ENCODE results near the gene TMEM44.

TMEM44 gene

GRCh38 chr3:194574639-194575483 is 58.4 kb downstream of the TMEM44 start:
- peak overlapping the region; percentile 95 for H3K27ac ChIP-seq (ENCODE audit: low read depth, low read length)

GRCh38 chr3:194573680-194574437 is 59.4 kb downstream of the TMEM44 start:
- H3K9me3 ChIP-seq (ENCODE audit: control insufficient read depth in 5 of 5, low read length in 5 of 5): peaks cover 0 to 5% (median 0%) of the 10 kb centered on the region in 5 donors
- peaks cover 27 to 61% (median 38%) of the 10 kb centered on the region in 5 donors for H3K4me1 ChIP-seq (ENCODE audit: control insufficient read depth in 5 of 5, insufficient read depth in 5 of 5, low read length in 5 of 5)
- no peaks in the 10 kb centered on the region for H3K36me3 ChIP-seq (ENCODE audit: control insufficient read depth in 5 of 5, insufficient read depth in 5 of 5, low read length in 5 of 5)
- H3K4me3 ChIP-seq (ENCODE audit: low read depth in 1 of 5, low read length in 5 of 5): peak overlapping the region in 1 of 5 donors; percentile 6
- H3K27me3 ChIP-seq (ENCODE audit: control insufficient read depth in 5 of 5, insufficient read depth in 4 of 5, low read length in 5 of 5): peaks cover 0 to 6% (median 0%) of the 10 kb centered on the region in 5 donors
- peak overlapping the region in 4 of 5 donors; percentile 15 to 85 (median 66) for H3K9ac ChIP-seq (ENCODE audit: low read length in 5 of 5)
- peak overlapping the region; percentile 95 for H3K27ac ChIP-seq (ENCODE audit: low read depth, low read length)

More at GRCh38 chr3:194574639-194575483, 58.4 kb downstream of the TMEM44 start:
- Histone ChIP-seq H3K36me3 (ENCODE audit: control insufficient read depth in 5 of 5, insufficient read depth in 5 of 5, low read length in 5 of 5) (no peaks in the 10 kb centered on the region), H3K9me3 (ENCODE audit: control insufficient read depth in 5 of 5, low read length in 5 of 5) (peaks cover 0 to 5% (median 0%) of the 10 kb centered on the region in 5 donors), H3K9ac (ENCODE audit: low read length in 5 of 5) (peak overlapping the region in 4 of 5 donors; percentile 20 to 64 (median 54)), H3K4me3 (ENCODE audit: low read depth in 1 of 5, low read length in 5 of 5) (peak overlapping the region in 1 of 5 donors; percentile 46), H3K27me3 (ENCODE audit: control insufficient read depth in 5 of 5, insufficient read depth in 4 of 5, low read length in 5 of 5) (peaks cover 0 to 6% (median 0%) of the 10 kb centered on the region in 5 donors), H3K4me1 (ENCODE audit: control insufficient read depth in 5 of 5, insufficient read depth in 5 of 5, low read length in 5 of 5) (peaks cover 27 to 61% (median 38%) of the 10 kb centered on the region in 5 donors)

- peak overlapping the region; percentile 47 to 85 (median 72) for H3K9ac ChIP-seq (ENCODE audit: low read length in 5 of 5)
These were observed 60.2 kb downstream of the TMEM44 start for GRCh38 chr3:194572944-194573491.

GRCh38 chr3:194572143-194572789 is 61.0 kb downstream of the TMEM44 start:
- Histone ChIP-seq H3K9me3 (ENCODE audit: control insufficient read depth in 5 of 5, low read length in 5 of 5) (peaks cover 0 to 5% (median 0%) of the 10 kb centered on the region in 5 donors), H3K4me3 (ENCODE audit: low read depth in 1 of 5, low read length in 5 of 5) (peak overlapping the region; percentile 16 to 56 (median 49)), H3K27ac (ENCODE audit: low read depth, low read length) (peak overlapping the region; percentile 95), H3K9ac (ENCODE audit: low read length in 5 of 5) (peak overlapping the region; percentile 65 to 85 (median 72)), H3K27me3 (ENCODE audit: control insufficient read depth in 5 of 5, insufficient read depth in 4 of 5, low read length in 5 of 5) (peaks cover 0 to 6% (median 0%) of the 10 kb centered on the region in 5 donors), H3K36me3 (ENCODE audit: control insufficient read depth in 5 of 5, insufficient read depth in 5 of 5, low read length in 5 of 5) (no peaks in the 10 kb centered on the region), H3K4me1 (ENCODE audit: control insufficient read depth in 5 of 5, insufficient read depth in 5 of 5, low read length in 5 of 5) (peaks cover 27 to 61% (median 38%) of the 10 kb centered on the region in 5 donors)

More at GRCh38 chr3:194572944-194573491, 60.2 kb downstream of the TMEM44 start:
- no peaks in the 10 kb centered on the region for H3K36me3 ChIP-seq (ENCODE audit: control insufficient read depth in 5 of 5, insufficient read depth in 5 of 5, low read length in 5 of 5)
- H3K4me3 ChIP-seq (ENCODE audit: low read depth in 1 of 5, low read length in 5 of 5): peak overlapping the region in 4 of 5 donors; percentile 7 to 45 (median 23)
- H3K4me1 ChIP-seq (ENCODE audit: control insufficient read depth in 5 of 5, insufficient read depth in 5 of 5, low read length in 5 of 5): peaks cover 27 to 61% (median 38%) of the 10 kb centered on the region in 5 donors
- peaks cover 0 to 6% (median 0%) of the 10 kb centered on the region in 5 donors for H3K27me3 ChIP-seq (ENCODE audit: control insufficient read depth in 5 of 5, insufficient read depth in 4 of 5, low read length in 5 of 5)
- peaks cover 0 to 5% (median 0%) of the 10 kb centered on the region in 5 donors for H3K9me3 ChIP-seq (ENCODE audit: control insufficient read depth in 5 of 5, low read length in 5 of 5)
- H3K27ac ChIP-seq (ENCODE audit: low read depth, low read length): peak overlapping the region; percentile 95

- H3K9ac ChIP-seq (ENCODE audit: low read length in 5 of 5): peak overlapping the region in 4 of 5 donors; percentile 64 to 85 (median 70)
- H3K4me3 ChIP-seq (ENCODE audit: low read depth in 1 of 5, low read length in 5 of 5): peak overlapping the region; percentile 16 to 56 (median 49)
- H3K4me1 ChIP-seq (ENCODE audit: control insufficient read depth in 5 of 5, insufficient read depth in 5 of 5, low read length in 5 of 5): peaks cover 27 to 61% (median 38%) of the 10 kb centered on the region in 5 donors
- H3K9me3 ChIP-seq (ENCODE audit: control insufficient read depth in 5 of 5, low read length in 5 of 5): peaks cover 0 to 5% (median 0%) of the 10 kb centered on the region in 5 donors
- H3K27ac ChIP-seq (ENCODE audit: low read depth, low read length): peak overlapping the region; percentile 95
- H3K36me3 ChIP-seq (ENCODE audit: control insufficient read depth in 5 of 5, insufficient read depth in 5 of 5, low read length in 5 of 5): no peaks in the 10 kb centered on the region
- peaks cover 0 to 6% (median 0%) of the 10 kb centered on the region in 5 donors for H3K27me3 ChIP-seq (ENCODE audit: control insufficient read depth in 5 of 5, insufficient read depth in 4 of 5, low read length in 5 of 5)
These were observed 61.6 kb downstream of the TMEM44 start for GRCh38 chr3:194571491-194572142.

- peak overlapping the region; percentile 95 for H3K27ac ChIP-seq (ENCODE audit: low read depth, low read length)
- peaks cover 25 to 55% (median 36%) of the 10 kb centered on the region in 5 donors for H3K4me1 ChIP-seq (ENCODE audit: control insufficient read depth in 5 of 5, insufficient read depth in 5 of 5, low read length in 5 of 5)
These were observed 62.3 kb downstream of the TMEM44 start for GRCh38 chr3:194570898-194571297.

GRCh38 chr3:194570235-194570634 is 63.0 kb downstream of the TMEM44 start:
- H3K4me3 ChIP-seq (ENCODE audit: low read depth in 1 of 5, low read length in 5 of 5): no peak overlapping the region
- peaks cover 0 to 5% (median 0%) of the 10 kb centered on the region in 5 donors for H3K9me3 ChIP-seq (ENCODE audit: control insufficient read depth in 5 of 5, low read length in 5 of 5)
- H3K9ac ChIP-seq (ENCODE audit: low read length in 5 of 5): no peak overlapping the region
- H3K36me3 ChIP-seq (ENCODE audit: control insufficient read depth in 5 of 5, insufficient read depth in 5 of 5, low read length in 5 of 5): no peaks in the 10 kb centered on the region
- H3K4me1 ChIP-seq (ENCODE audit: control insufficient read depth in 5 of 5, insufficient read depth in 5 of 5, low read length in 5 of 5): peaks cover 25 to 49% (median 36%) of the 10 kb centered on the region in 5 donors
- H3K27ac ChIP-seq (ENCODE audit: low read depth, low read length): no peak overlapping the region
- peaks cover 0 to 6% (median 0%) of the 10 kb centered on the region in 5 donors for H3K27me3 ChIP-seq (ENCODE audit: control insufficient read depth in 5 of 5, insufficient read depth in 4 of 5, low read length in 5 of 5)

More at GRCh38 chr3:194570898-194571297, 62.3 kb downstream of the TMEM44 start:
- H3K9me3 ChIP-seq (ENCODE audit: control insufficient read depth in 5 of 5, low read length in 5 of 5): peaks cover 0 to 5% (median 0%) of the 10 kb centered on the region in 5 donors
- H3K4me3 ChIP-seq (ENCODE audit: low read depth in 1 of 5, low read length in 5 of 5): no peak overlapping the region
- H3K27me3 ChIP-seq (ENCODE audit: control insufficient read depth in 5 of 5, insufficient read depth in 4 of 5, low read length in 5 of 5): peaks cover 0 to 6% (median 0%) of the 10 kb centered on the region in 5 donors
- H3K36me3 ChIP-seq (ENCODE audit: control insufficient read depth in 5 of 5, insufficient read depth in 5 of 5, low read length in 5 of 5): no peaks in the 10 kb centered on the region
- H3K9ac ChIP-seq (ENCODE audit: low read length in 5 of 5): peak overlapping the region in 2 of 5 donors; percentile 7 to 25

- Histone ChIP-seq H3K36me3 (ENCODE audit: control insufficient read depth in 5 of 5, insufficient read depth in 5 of 5, low read length in 5 of 5) (no peaks in the 10 kb centered on the region), H3K9ac (ENCODE audit: low read length in 5 of 5) (no peak overlapping the region), H3K27me3 (ENCODE audit: control insufficient read depth in 5 of 5, insufficient read depth in 4 of 5, low read length in 5 of 5) (peaks cover 0 to 6% (median 0%) of the 10 kb centered on the region in 5 donors), H3K9me3 (ENCODE audit: control insufficient read depth in 5 of 5, low read length in 5 of 5) (peaks cover 0 to 5% (median 0%) of the 10 kb centered on the region in 5 donors), H3K27ac (ENCODE audit: low read depth, low read length) (no peak overlapping the region), H3K4me3 (ENCODE audit: low read depth in 1 of 5, low read length in 5 of 5) (no peak overlapping the region), H3K4me1 (ENCODE audit: control insufficient read depth in 5 of 5, insufficient read depth in 5 of 5, low read length in 5 of 5) (peaks cover 21 to 43% (median 33%) of the 10 kb centered on the region in 5 donors)
These were observed 64.0 kb downstream of the TMEM44 start for GRCh38 chr3:194569252-194569651.
